ENCODE data around the gene PIM2.
A peak's percentile ranks its signal among the peaks of the same experiment; 100 is the strongest.

Gene PIM2

GRCh38 chrX:48942895-48943294 lies 24.1 kb upstream of the PIM2 start:
- TF ChIP-seq CTCF (IDR thresholded peaks at IDR 0.05; ENCODE audit: low read length, missing control alignments), result no peak
- H3K4me3 ChIP-seq (replicated peaks; ENCODE audit: low read depth, low read length), result no peak overlapping the region
- no peak for DNase-seq (ENCODE audit: low read depth)

- no peak for TF ChIP-seq CTCF (IDR thresholded peaks at IDR 0.05; ENCODE audit: low read length, missing control alignments)
- no peak for DNase-seq (ENCODE audit: low read depth)
- no peak overlapping the region for H3K4me3 ChIP-seq (replicated peaks; ENCODE audit: low read depth, low read length)
Observed at GRCh38 chrX:48940404-48940955, 21.7 kb upstream of the PIM2 start.

DNA sequence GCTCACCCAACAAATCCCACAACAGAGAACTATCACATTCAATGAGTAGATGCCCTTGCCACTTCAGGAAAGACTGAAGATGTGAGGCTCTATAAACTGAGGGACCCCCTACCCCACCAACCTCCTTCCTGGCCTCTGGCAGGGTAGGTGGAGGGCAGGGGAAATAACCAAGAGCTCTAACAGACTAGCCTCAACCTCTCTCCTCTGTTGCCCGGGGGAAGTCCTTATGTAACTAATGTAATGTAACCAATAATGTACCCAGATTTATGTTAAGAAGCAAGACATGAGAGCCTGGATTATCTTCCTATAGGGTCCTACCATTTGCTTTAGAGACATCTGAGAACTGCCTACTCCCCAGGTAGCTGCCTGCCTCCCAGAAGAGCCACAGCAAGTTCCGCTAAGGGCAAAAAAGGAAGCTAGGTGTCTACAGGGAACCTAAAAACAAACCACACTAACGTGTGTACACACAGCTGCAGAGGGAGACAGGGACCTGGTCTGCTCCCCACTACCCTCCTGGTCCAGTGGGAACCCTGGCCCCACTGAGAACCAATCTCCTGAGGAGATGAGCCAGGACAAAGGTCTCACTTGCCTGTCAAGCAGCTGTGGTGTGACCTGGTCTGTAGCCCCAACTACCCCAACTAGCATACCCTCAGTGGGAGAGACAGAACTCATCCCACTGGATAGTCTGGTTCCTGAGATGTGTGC lies 20.9 kb upstream of the PIM2 start:
- TF ChIP-seq CTCF (IDR thresholded peaks at IDR 0.05; ENCODE audit: low read length, missing control alignments), result no peak
- H3K4me3 ChIP-seq (replicated peaks; ENCODE audit: low read depth, low read length), result no peak overlapping the region
- no peak for DNase-seq (ENCODE audit: low read depth)

DNA sequence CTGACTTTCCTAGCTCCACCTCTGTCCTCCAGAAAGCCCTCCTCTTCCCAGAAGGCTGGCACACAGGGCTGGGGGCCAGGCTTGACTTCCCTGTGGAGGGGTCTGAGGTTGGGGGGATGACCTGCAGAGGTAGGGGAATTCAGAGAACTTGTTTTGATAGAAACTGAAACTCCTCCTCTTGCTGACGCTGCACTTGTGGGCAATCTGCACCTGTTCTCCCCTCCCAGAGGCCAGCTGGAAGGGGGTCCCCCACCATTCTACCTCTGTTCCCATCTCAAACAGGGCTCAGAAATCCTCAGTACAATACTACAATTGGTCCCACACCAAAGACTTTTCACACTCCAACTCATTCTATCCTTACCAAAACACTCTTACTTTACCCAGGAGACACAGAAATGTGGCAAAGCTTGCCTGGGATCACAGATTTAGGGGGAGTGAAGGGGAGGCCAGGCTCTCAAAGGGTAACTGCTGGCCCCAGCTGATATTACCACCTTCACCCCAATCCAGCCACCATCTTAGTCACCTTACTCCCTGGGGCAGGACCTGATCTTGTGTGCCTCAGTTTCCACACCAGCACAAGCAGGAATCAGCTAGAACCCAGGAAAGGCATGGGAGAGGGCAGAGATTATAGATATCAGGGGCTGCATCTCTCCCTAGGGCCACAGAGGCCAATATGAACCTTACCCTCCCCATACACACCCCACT lies 20.0 kb upstream of the PIM2 start:
- no peak for TF ChIP-seq CTCF (IDR thresholded peaks at IDR 0.05; ENCODE audit: low read length, missing control alignments)
- DNase-seq (ENCODE audit: low read depth), result no peak
- no peak overlapping the region for H3K4me3 ChIP-seq (replicated peaks; ENCODE audit: low read depth, low read length)

DNA sequence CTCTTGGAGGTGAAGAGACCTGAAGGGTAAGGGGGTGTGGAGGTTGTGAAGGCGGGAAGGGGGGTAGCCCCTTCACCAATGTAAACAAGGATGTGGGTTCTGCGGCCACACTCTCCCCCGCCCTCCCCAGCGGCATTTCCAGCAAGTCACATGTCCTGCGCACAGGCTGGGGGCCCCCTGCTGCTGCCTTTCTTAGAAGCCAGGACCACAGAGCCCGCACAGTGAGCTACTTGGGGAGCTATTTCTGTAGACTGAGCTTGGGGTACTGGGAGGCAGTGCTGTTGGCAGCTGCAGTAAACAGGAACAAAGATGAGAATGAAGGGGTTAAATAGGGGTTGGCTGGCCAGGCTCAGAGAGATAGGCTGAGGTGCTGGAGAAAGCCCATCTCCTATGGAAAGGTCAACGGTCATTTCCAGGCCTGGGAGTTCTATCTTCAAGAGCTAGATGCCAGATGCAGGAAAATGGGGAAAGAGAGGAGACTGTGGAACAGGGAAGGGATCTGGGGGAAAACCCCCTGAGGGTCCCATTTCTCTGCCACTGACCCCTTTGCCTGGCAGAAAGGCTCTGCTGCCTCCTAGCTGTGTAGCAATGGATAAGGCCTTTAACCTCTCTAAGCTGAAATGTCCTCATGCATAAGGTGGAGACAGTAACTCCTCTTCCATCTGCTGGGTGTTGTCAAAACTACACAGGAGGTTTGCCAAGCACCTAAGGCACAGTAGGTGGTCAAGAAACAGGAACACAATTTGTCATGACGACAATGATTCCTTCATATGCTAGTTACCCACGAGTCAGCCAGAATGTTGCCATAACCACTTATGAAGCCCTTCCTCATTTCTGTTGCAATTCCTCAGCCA lies 18.5 kb upstream of the PIM2 start:
- TF ChIP-seq CTCF (IDR thresholded peaks at IDR 0.05; ENCODE audit: low read length, missing control alignments), result peak; percentile 14
- DNase-seq (ENCODE audit: low read depth), result peak; percentile 14
- no peak overlapping the region for H3K4me3 ChIP-seq (replicated peaks; ENCODE audit: low read depth, low read length)

- no peak for TF ChIP-seq CTCF (IDR thresholded peaks at IDR 0.05; ENCODE audit: low read length, missing control alignments)
- no peak for DNase-seq (ENCODE audit: low read depth)
- no peak overlapping the region for H3K4me3 ChIP-seq (replicated peaks; ENCODE audit: low read depth, low read length)
Observed at GRCh38 chrX:48936429-48937053, 17.7 kb upstream of the PIM2 start.
